Esophagus muscularis mucosa (tissue), 3 donors: ENCODE data around the gene STAT6.

Experiments
- POLR2A ChIP-seq: fragments of 450-650 bp; IDR thresholded peaks from one replicate; pipeline ENCODE4 v1.6.1; 2017; ENCODE audit warnings: antibody characterized with exemption, moderate library complexity, mild to moderate bottlenecking, low read depth
- POLR2AphosphoS5 ChIP-seq, 2 donors: sonication (generic); formaldehyde crosslinking; IDR thresholded peaks; one replicate each; pipeline ENCODE4 v1.6.1; 2017; ENCODE audit warnings: antibody characterized with exemption in 2 of 2
- TF ChIP-seq, protein P1 (sequence below), 3 experiments: fragments of 200-600 bp in 2 of 3; fragments of 450-650 bp in 1 of 3; sonication (generic) in 2 of 3; IDR thresholded peaks; one replicate each; pipeline ENCODE4 v1.5.1; 2017 to 2019; ENCODE audit warnings: antibody characterized with exemption in 3 of 3, mild to moderate bottlenecking in 2 of 3, moderate library complexity in 1 of 3

DNA sequence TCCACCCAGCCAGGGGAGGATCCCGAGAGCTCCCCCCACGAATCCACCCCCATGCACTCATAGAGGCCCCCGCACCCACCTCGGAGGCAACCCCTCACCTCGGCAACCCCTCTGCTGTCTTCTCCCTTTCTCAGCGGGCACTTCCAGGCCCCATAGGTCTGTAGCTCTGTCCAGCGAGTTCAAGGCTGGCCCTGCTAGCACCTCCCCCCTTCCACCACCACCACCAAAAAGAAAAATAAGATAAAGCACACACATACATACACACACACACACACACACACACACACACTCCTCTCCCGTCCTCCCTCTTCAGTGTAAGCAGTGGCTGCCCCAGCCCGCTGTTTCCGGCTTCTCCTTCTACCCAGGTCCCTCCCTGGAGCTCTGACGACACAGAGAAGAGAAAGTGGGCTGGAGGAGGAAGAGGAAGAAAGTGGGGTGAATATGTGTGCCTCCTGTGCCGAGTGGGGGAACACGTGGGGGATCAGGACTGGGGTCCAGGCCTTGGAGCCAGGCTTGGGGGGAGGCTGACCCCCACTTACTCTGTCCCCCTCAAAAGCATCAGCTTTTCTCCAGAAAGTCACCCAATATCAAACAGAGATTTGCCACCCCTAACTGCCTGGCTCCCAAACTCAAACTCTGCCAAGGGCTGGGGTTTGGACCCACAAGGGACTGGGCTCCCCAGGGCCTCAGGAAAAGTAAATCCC lies at the start of gene STAT6:
- TF ChIP-seq POLR2A (peak; percentile 38), POLR2AphosphoS5 (IDR thresholded peaks at IDR 0.05) (no peak)
- TF ChIP-seq, protein P1, sequence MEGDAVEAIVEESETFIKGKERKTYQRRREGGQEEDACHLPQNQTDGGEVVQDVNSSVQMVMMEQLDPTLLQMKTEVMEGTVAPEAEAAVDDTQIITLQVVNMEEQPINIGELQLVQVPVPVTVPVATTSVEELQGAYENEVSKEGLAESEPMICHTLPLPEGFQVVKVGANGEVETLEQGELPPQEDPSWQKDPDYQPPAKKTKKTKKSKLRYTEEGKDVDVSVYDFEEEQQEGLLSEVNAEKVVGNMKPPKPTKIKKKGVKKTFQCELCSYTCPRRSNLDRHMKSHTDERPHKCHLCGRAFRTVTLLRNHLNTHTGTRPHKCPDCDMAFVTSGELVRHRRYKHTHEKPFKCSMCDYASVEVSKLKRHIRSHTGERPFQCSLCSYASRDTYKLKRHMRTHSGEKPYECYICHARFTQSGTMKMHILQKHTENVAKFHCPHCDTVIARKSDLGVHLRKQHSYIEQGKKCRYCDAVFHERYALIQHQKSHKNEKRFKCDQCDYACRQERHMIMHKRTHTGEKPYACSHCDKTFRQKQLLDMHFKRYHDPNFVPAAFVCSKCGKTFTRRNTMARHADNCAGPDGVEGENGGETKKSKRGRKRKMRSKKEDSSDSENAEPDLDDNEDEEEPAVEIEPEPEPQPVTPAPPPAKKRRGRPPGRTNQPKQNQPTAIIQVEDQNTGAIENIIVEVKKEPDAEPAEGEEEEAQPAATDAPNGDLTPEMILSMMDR (IDR thresholded peaks at IDR 0.05): no peak
